Upper lobe of left lung (tissue), 6 donors: Measurements from ENCODE around the gene CCP110. TPM values are rescaled to one million over a fixed set of nuclear protein-coding genes. Genes with fewer than 3 reads are reported as not detected.

Source experiments
- ATAC-seq, 2 donors: fragments of 200-7000 bp; cut with Tn5 transposase; one replicate each; pipeline ENCODE4 v1.9.1; 2022; ENCODE audit warnings: mild to moderate bottlenecking in 2 of 2, moderate library complexity in 2 of 2; ENCODE audit not compliant: low FRiP score in 2 of 2
- DNase-seq, 2 donors: peaks; one replicate each; pipeline ENCODE4 v3.0.0-alpha.2; 2019 to 2020
- H3K27ac ChIP-seq, 4 donors: fragments of 200-600 bp; sonication (generic); one replicate each; pipeline ENCODE4 v1.5.1; 2016 to 2019
- H3K27me3 ChIP-seq, 4 donors: fragments of 200-600 bp; sonication (generic); one replicate each; pipeline ENCODE4 v1.5.1; 2017 to 2019
- H3K36me3 ChIP-seq, 4 donors: fragments of 200-600 bp; sonication (generic); one replicate each; pipeline ENCODE4 v1.5.1; 2016 to 2019
- H3K4me1 ChIP-seq, 4 donors: fragments of 200-600 bp; sonication (generic); one replicate each; pipeline ENCODE4 v1.5.1; 2018 to 2019
- H3K4me3 ChIP-seq, 4 donors: fragments of 200-600 bp; sonication (generic); one replicate each; pipeline ENCODE4 v1.5.1; 2017 to 2019; ENCODE audit warnings: mild to moderate bottlenecking in 2 of 4, moderate library complexity in 1 of 4
- H3K9me3 ChIP-seq, 4 donors: fragments of 200-600 bp; sonication (generic); one replicate each; pipeline ENCODE4 v1.5.1; 2018 to 2019
- EP300 ChIP-seq, 4 donors: sonication (generic); formaldehyde crosslinking; IDR thresholded peaks; one replicate each; pipeline ENCODE4 v1.5.1; 2017; ENCODE audit warnings: antibody characterized with exemption in 4 of 4, control low read depth in 2 of 4
- POLR2A ChIP-seq, 4 donors: fragments of 450-650 bp; IDR thresholded peaks; one replicate each; pipeline ENCODE4 v1.5.1; 2016 to 2017; ENCODE audit warnings: antibody characterized with exemption in 4 of 4, mild to moderate bottlenecking in 2 of 4
- POLR2AphosphoS5 ChIP-seq, 2 donors: sonication (generic); formaldehyde crosslinking; IDR thresholded peaks; one replicate each; pipeline ENCODE4 v1.5.1; 2017; ENCODE audit warnings: antibody characterized with exemption in 2 of 2
- WGBS, 2 donors: methylation state at CpG; one replicate each; pipeline ENCODE4 v1.1.5; 2017 to 2018; 5-methylcytosine and 5-hydroxymethylcytosine counted together
- total RNA-seq, 6 donors: library from RNA; depleted of rRNA in 4 of 6; stranded (reverse); fragments of >200 nt in 4 of 6; gene quantifications; one replicate each; pipeline versions ENCODE4 v1.1.0 to v1.2.1, GENCODE V29; 2016 to 2021
- TF ChIP-seq, protein P1 (sequence below), 6 experiments: fragments of 450-650 bp in 4 of 6; fragments of 200-600 bp in 2 of 6; sonication (generic) in 2 of 6; IDR thresholded peaks; one replicate each; pipeline ENCODE4 v1.5.1; 2016 to 2019; ENCODE audit warnings: antibody characterized with exemption in 6 of 6
- donor health status: DM: no; HTN: no; CAD: no; lungs with moderate emphysema.
- donor health status: DM: no; HTN: yes; CAD: no; lungs with severe emphysema.

CCP110 gene
- total RNA-seq, 6 donors from 2014 or later = 9.1 to 55.3 (median 16.1) TPM

GRCh38 chr16:19486051-19486450 is 37.7 kb upstream of the CCP110 start:
- peaks cover 0 to 7% (median 3%) of the 10 kb centered on the region in 4 donors for H3K4me1 ChIP-seq
- ATAC-seq = no peak

GRCh38 chr16:19486750-19487325 is 36.9 kb upstream of the CCP110 start:
- H3K4me1 ChIP-seq = peaks cover 0 to 7% (median 3%) of the 10 kb centered on the region in 4 donors
- H3K36me3 ChIP-seq = peaks cover 0 to 31% (median 7%) of the 10 kb centered on the region in 4 donors
- no peaks in the 10 kb centered on the region for H3K27me3 ChIP-seq
- DNase-seq (peak in 1 of 2 donors; percentile 38), ATAC-seq (no peak)
- H3K27ac ChIP-seq = no peak overlapping the region
- no peaks in the 10 kb centered on the region for H3K9me3 ChIP-seq
- WGBS, 2 donors = 91% methylated on average over 10 of the region's 10 CpGs
- TF ChIP-seq EP300 (IDR thresholded peaks at IDR 0.05) (no peak), POLR2A (IDR thresholded peaks at IDR 0.05) (no peak), POLR2AphosphoS5 (IDR thresholded peaks at IDR 0.05) (no peak)
- TF ChIP-seq, protein P1, sequence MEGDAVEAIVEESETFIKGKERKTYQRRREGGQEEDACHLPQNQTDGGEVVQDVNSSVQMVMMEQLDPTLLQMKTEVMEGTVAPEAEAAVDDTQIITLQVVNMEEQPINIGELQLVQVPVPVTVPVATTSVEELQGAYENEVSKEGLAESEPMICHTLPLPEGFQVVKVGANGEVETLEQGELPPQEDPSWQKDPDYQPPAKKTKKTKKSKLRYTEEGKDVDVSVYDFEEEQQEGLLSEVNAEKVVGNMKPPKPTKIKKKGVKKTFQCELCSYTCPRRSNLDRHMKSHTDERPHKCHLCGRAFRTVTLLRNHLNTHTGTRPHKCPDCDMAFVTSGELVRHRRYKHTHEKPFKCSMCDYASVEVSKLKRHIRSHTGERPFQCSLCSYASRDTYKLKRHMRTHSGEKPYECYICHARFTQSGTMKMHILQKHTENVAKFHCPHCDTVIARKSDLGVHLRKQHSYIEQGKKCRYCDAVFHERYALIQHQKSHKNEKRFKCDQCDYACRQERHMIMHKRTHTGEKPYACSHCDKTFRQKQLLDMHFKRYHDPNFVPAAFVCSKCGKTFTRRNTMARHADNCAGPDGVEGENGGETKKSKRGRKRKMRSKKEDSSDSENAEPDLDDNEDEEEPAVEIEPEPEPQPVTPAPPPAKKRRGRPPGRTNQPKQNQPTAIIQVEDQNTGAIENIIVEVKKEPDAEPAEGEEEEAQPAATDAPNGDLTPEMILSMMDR (IDR thresholded peaks at IDR 0.05) = no peak
- no peak overlapping the region for H3K4me3 ChIP-seq

More at GRCh38 chr16:19486051-19486450, 37.7 kb upstream of the CCP110 start:
- no peak for DNase-seq
- WGBS, 2 donors = 92 to 98% methylated on average over 4 of the region's 4 CpGs
- Histone ChIP-seq H3K9me3 (no peaks in the 10 kb centered on the region), H3K36me3 (peaks cover 0 to 34% (median 11%) of the 10 kb centered on the region in 4 donors), H3K4me3 (no peak overlapping the region), H3K27ac (no peak overlapping the region), H3K27me3 (no peaks in the 10 kb centered on the region)
- TF ChIP-seq, protein P1 (IDR thresholded peaks at IDR 0.05) = no peak
- TF ChIP-seq EP300 (IDR thresholded peaks at IDR 0.05) = no peak
- no peak for TF ChIP-seq POLR2AphosphoS5 (IDR thresholded peaks at IDR 0.05)
- no peak for TF ChIP-seq POLR2A (IDR thresholded peaks at IDR 0.05)

- Histone ChIP-seq H3K4me1 (peaks cover 0 to 7% (median 3%) of the 10 kb centered on the region in 4 donors), H3K4me3 (no peak overlapping the region), H3K27me3 (no peaks in the 10 kb centered on the region), H3K27ac (peak overlapping the region in 1 of 4 donors; percentile 18), H3K36me3 (peaks cover 0 to 26% (median 4%) of the 10 kb centered on the region in 4 donors), H3K9me3 (no peaks in the 10 kb centered on the region)
- TF ChIP-seq EP300 (IDR thresholded peaks at IDR 0.05) (no peak), POLR2AphosphoS5 (IDR thresholded peaks at IDR 0.05) (no peak), POLR2A (IDR thresholded peaks at IDR 0.05) (no peak)
- TF ChIP-seq, protein P1 (IDR thresholded peaks at IDR 0.05) = no peak
- peak in 1 of 2 donors; percentile 69 for DNase-seq
- peak; percentile 54 to 73 for ATAC-seq
- WGBS, 2 donors = 58 to 63% methylated on average over 4 of the region's 4 CpGs
Observed at GRCh38 chr16:19488213-19488640, 35.5 kb upstream of the CCP110 start.

DNA sequence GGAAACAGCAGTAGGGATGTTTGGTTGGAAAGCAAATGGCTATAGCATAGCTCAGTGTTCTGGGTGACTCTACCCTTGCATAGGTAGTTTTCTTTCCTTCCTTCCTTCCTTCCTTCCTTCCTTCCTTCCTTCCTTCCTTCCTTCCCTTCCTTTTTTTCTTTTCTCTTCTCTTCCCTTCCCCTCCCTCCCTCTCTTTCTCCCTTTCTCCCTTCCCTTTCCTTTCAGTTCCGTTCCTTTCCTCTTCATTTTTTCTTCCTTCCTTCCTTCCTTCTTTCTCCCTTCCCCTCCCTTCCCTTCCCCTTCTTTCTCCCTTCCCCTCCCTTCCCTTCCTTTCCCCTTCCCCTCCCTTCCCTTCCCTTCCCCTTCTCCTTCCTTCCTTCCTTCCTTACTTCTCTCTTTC is 33.1 kb upstream of the CCP110 start:
- Histone ChIP-seq H3K4me1 (peaks cover 0 to 7% (median 3%) of the 10 kb centered on the region in 4 donors), H3K36me3 (peaks cover 0 to 24% (median 5%) of the 10 kb centered on the region in 4 donors), H3K4me3 (no peak overlapping the region), H3K27me3 (no peaks in the 10 kb centered on the region), H3K9me3 (no peaks in the 10 kb centered on the region), H3K27ac (no peak overlapping the region)
- DNase-seq = no peak
- WGBS, 2 donors = 70 to 100% methylated on average over 1 of the region's 1 CpG
- ATAC-seq = no peak
- no peak for TF ChIP-seq POLR2AphosphoS5 (IDR thresholded peaks at IDR 0.05)
- TF ChIP-seq POLR2A (IDR thresholded peaks at IDR 0.05) = no peak
- no peak for TF ChIP-seq EP300 (IDR thresholded peaks at IDR 0.05)
- TF ChIP-seq, protein P1 (IDR thresholded peaks at IDR 0.05) = no peak

DNA sequence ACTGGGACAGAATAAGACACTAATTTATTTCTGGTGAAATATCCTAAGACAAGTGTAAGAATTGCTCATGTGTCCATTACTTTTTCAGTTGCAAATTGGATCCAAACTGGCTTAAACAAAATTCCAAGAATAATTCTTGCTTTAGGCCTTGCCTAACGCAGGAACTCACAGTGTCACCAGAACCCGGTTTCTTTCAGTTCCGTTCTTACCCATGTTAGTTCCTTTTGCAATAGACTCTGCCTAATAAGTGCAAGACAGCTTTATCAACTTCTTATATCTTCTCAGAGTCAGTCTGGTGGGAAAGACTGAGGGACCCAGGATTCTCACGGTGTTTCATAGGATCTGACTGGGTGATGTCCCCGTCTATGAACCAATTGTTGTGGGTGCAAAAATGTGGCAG is 26.6 kb upstream of the CCP110 start:
- ATAC-seq = no peak
- peak overlapping the region in 1 of 4 donors; percentile 11 for H3K27ac ChIP-seq
- no peaks in the 10 kb centered on the region for H3K27me3 ChIP-seq
- H3K4me3 ChIP-seq = no peak overlapping the region
- H3K4me1 ChIP-seq = no peaks in the 10 kb centered on the region
- WGBS, 2 donors = 58 to 77% methylated on average over 5 of the region's 5 CpGs
- TF ChIP-seq, protein P1 (IDR thresholded peaks at IDR 0.05) = no peak
- TF ChIP-seq POLR2AphosphoS5 (IDR thresholded peaks at IDR 0.05) (no peak), EP300 (IDR thresholded peaks at IDR 0.05) (no peak), POLR2A (IDR thresholded peaks at IDR 0.05) (no peak)
- H3K36me3 ChIP-seq = peaks cover 11 to 66% (median 33%) of the 10 kb centered on the region in 4 donors
- no peak for DNase-seq
- no peaks in the 10 kb centered on the region for H3K9me3 ChIP-seq
